ENCODE results near the gene APOC4. TPM values are rescaled to one million over a fixed set of nuclear protein-coding genes. Genes with fewer than 3 reads are reported as not detected.

The APOC4 gene
- total and polyA plus RNA-seq, 2 experiments from 2014 or later, result not detected

- no peak for TF ChIP-seq POLR2AphosphoS5 (IDR thresholded peaks at IDR 0.05; ENCODE audit: low read depth)
- TF ChIP-seq ETS1 (IDR thresholded peaks at IDR 0.05), result no peak
- no peak for TF ChIP-seq NANOG (IDR thresholded peaks at IDR 0.05; ENCODE audit: borderline replicate concordance)
- TF ChIP-seq, protein P1, sequence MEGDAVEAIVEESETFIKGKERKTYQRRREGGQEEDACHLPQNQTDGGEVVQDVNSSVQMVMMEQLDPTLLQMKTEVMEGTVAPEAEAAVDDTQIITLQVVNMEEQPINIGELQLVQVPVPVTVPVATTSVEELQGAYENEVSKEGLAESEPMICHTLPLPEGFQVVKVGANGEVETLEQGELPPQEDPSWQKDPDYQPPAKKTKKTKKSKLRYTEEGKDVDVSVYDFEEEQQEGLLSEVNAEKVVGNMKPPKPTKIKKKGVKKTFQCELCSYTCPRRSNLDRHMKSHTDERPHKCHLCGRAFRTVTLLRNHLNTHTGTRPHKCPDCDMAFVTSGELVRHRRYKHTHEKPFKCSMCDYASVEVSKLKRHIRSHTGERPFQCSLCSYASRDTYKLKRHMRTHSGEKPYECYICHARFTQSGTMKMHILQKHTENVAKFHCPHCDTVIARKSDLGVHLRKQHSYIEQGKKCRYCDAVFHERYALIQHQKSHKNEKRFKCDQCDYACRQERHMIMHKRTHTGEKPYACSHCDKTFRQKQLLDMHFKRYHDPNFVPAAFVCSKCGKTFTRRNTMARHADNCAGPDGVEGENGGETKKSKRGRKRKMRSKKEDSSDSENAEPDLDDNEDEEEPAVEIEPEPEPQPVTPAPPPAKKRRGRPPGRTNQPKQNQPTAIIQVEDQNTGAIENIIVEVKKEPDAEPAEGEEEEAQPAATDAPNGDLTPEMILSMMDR (conservative IDR thresholded peaks at IDR 0.05; ENCODE audit: low read depth in 2 of 2), result no peak
- TF ChIP-seq JUNB (IDR thresholded peaks at IDR 0.05; ENCODE audit: unreplicated experiment), result no peak
- no peak for TF ChIP-seq ZNF114 (CRISPR knock-in tag; IDR thresholded peaks at IDR 0.05)
- no peak for TF ChIP-seq STAT1 (IDR thresholded peaks at IDR 0.05; ENCODE audit: unreplicated experiment)
These were observed 50.5 kb downstream of the APOC4 start (continued) for GRCh38 chr19:44992336-44993163.

GRCh38 chr19:44993526-44993925, 51.5 kb downstream of the APOC4 start:
- H4K20me1 ChIP-seq (replicated peaks; ENCODE audit: insufficient read depth), result no peaks in the 10 kb centered on the region
- H3K4me1 ChIP-seq (ENCODE audit: insufficient read depth), result no peaks in the 10 kb centered on the region
- ATAC-seq (no peak), DNase-seq (ENCODE audit: low spot score) (no peak)
- no peaks in the 10 kb centered on the region for H3F3A ChIP-seq (replicated peaks; ENCODE audit: low read depth)
- H3K79me2 ChIP-seq (replicated peaks; ENCODE audit: insufficient read depth), result no peaks in the 10 kb centered on the region
- no peak overlapping the region for H3K4me2 ChIP-seq
- TF ChIP-seq REST (IDR thresholded peaks at IDR 0.05; ENCODE audit: unreplicated experiment) (no peak), EZH2 (IDR thresholded peaks at IDR 0.05; ENCODE audit: low read depth, unreplicated experiment) (no peak)
- peaks cover 5% of the 10 kb centered on the region for H3K27me3 Mint-ChIP-seq (ENCODE audit: insufficient read depth, low read depth, poor library complexity)
- H3K9me2 ChIP-seq (ENCODE audit: insufficient read depth), result no peaks in the 10 kb centered on the region
- H3K36me3 Mint-ChIP-seq (ENCODE audit: low read depth), result peaks cover 20% of the 10 kb centered on the region
- no peak overlapping the region for H3K27ac ChIP-seq (ENCODE audit: low read depth)
- no peak overlapping the region for H3K4me3 Mint-ChIP-seq
- H3K9me3 Mint-ChIP-seq, result no peaks in the 10 kb centered on the region
- no peak overlapping the region for H3K27ac Mint-ChIP-seq
- no peak overlapping the region for H3K4me3 ChIP-seq
- no peaks in the 10 kb centered on the region for H3K4me1 Mint-ChIP-seq
- H2AFZ ChIP-seq, result no peak overlapping the region
- H3K36me3 ChIP-seq (ENCODE audit: insufficient read depth), result peaks cover 4% of the 10 kb centered on the region; the same call in 1 of the 2 replicates
- no peaks in the 10 kb centered on the region for H3K27me3 ChIP-seq (ENCODE audit: insufficient read depth)

Measured in GM23338 (cell line).